K562 (cell line): Measurements from ENCODE around the gene KCNJ14. TPM values are rescaled to one million over a fixed set of nuclear protein-coding genes. Genes with fewer than 3 reads are reported as not detected.

Source experiments
- ZFP30 ChIP-seq: fragments of 250-450 bp; sonication (Bioruptor Pico); IDR thresholded peaks from 2 replicates; pipeline ENCODE4 v1.8.0; 2022; ENCODE audit warnings: moderate library complexity, mild to moderate bottlenecking, inconsistent platforms, borderline replicate concordance
- ZNF318 ChIP-seq, 2 experiments: fragments of 450-650 bp; IDR thresholded peaks; 2 replicates each; pipeline ENCODE4 v1.6.1; 2016; ENCODE audit warnings: mild to moderate bottlenecking in 2 of 2, borderline replicate concordance in 1 of 2, low read depth in 1 of 2, moderate library complexity in 1 of 2
- polyA plus RNA-seq, 8 experiments: library from polyadenylated mRNA; depleted of rRNA in 4 of 8; stranded (reverse) in 5 of 8; unstranded in 3 of 8; fragments of >200 nt; fragmentation: Nextera tagmentation in 2 of 8; fragmentation: Illumina TruSeq in 1 of 8; extraction: Ambion mirVana in 2 of 8; extraction: Trizol in 1 of 8; gene quantifications; 2 replicates each; pipeline versions ENCODE4 v1.2.1 to v1.2.3, GENCODE V29; 2011 to 2014; ENCODE audit warnings: inconsistent platforms in 1 of 8, missing spikeins in 1 of 8
- total RNA-seq, 7 experiments: library from RNA; depleted of rRNA in 6 of 7; stranded (reverse); fragments of >200 nt in 6 of 7; fragmentation: Illumina TruSeq in 2 of 7; extraction: Trizol in 2 of 7; gene quantifications; 2 replicates each; pipeline versions ENCODE4 v1.2.1 to v1.2.3, GENCODE V29; 2011 to 2021; ENCODE audit warnings: low replicate concordance in 1 of 7

The KCNJ14 gene
- total and polyA plus RNA-seq, 9 of the 15 experiments (the other 6 are each of a cell fraction or from before 2014, with no cell fraction given) = 0.15 to 1.6 (median 0.49) TPM

- TF ChIP-seq ZNF318 (IDR thresholded peaks at IDR 0.05; ENCODE audit: borderline replicate concordance in 1 of 2, low read depth in 1 of 2) (no peak), ZFP30 (CRISPR knock-in tag) (no peak)
Measured at GRCh38 chr19:48466561-48467325, 11.4 kb downstream of the KCNJ14 start (continued).
